Thoracic aorta (tissue), 2 donors: ENCODE measurements around the gene TLX3. TPM values are rescaled to one million over a fixed set of nuclear protein-coding genes. Genes with fewer than 3 reads are reported as not detected.

Experiments used
- ATAC-seq: fragments of 150-250 bp; one replicate; pipeline ENCODE4 v1.8.0; 2017; ENCODE audit warnings: low read depth; ENCODE audit not compliant: insufficient number of reproducible peaks, low FRiP score
- DNase-seq: peaks from one replicate; pipeline ENCODE4 v3.0.0-alpha.2; 2020; ENCODE audit warnings: low spot score
- H3K27ac ChIP-seq, 2 donors: fragments of 200-600 bp; sonication (generic); 1 replicate in 1 of 2; 2 replicates in 1 of 2; pipeline ENCODE4 v1.5.1; 2016; ENCODE audit warnings: mild to moderate bottlenecking in 2 of 2, moderate library complexity in 2 of 2
- H3K27me3 ChIP-seq: fragments of 200-600 bp; sonication (generic); replicated peaks from 2 replicates; pipeline ENCODE4 v1.6.0; 2016; ENCODE audit warnings: mild to moderate bottlenecking; ENCODE audit not compliant: insufficient read depth
- H3K36me3 ChIP-seq: fragments of 200-600 bp; sonication (generic); one replicate; pipeline ENCODE4 v1.5.1; 2016
- H3K4me1 ChIP-seq, 2 donors: fragments of 200-600 bp; sonication (generic); 1 replicate in 1 of 2; 2 replicates in 1 of 2; pipeline versions ENCODE4 v1.5.1 to v1.6.0; 2016; ENCODE audit warnings: low read depth in 2 of 2, mild to moderate bottlenecking in 1 of 2; ENCODE audit not compliant: control insufficient read depth in 1 of 2
- H3K4me3 ChIP-seq: fragments of 200-600 bp; sonication (generic); 2 replicates; pipeline ENCODE4 v1.5.1; 2016; ENCODE audit warnings: mild to moderate bottlenecking
- H3K9me3 ChIP-seq: fragments of 200-600 bp; sonication (generic); 2 replicates; pipeline ENCODE4 v1.5.1; 2016
- CTCF ChIP-seq: fragments of 200-600 bp; sonication (generic); IDR thresholded peaks from one replicate; pipeline ENCODE4 v1.5.1; 2019; ENCODE audit warnings: antibody characterized with exemption
- total RNA-seq, 2 donors: library from RNA; depleted of rRNA; stranded (reverse); fragments of >200 nt; gene quantifications; one replicate each; pipeline versions ENCODE4 v1.1.0 to v1.2.3, GENCODE V29; 2016

TLX3 gene
- total RNA-seq, 2 donors from 2014 or later: not detected

GRCh38 chr5:171316258-171317121 lies 7.4 kb downstream of the TLX3 start:
- no peak for ATAC-seq
- peaks cover 22 to 50% of the 10 kb centered on the region in 2 donors for H3K4me1 ChIP-seq
- H3K4me3 ChIP-seq: peak overlapping the region; percentile 30
- no peaks in the 10 kb centered on the region for H3K9me3 ChIP-seq
- peaks cover 17% of the 10 kb centered on the region for H3K27me3 ChIP-seq
- TF ChIP-seq CTCF: no peak
- no peak for DNase-seq
- no peak overlapping the region for H3K27ac ChIP-seq
- no peaks in the 10 kb centered on the region for H3K36me3 ChIP-seq

GRCh38 chr5:171317230-171317629 lies 8.2 kb downstream of the TLX3 start:
- Histone ChIP-seq H3K4me1 (peaks cover 15 to 43% of the 10 kb centered on the region in 2 donors), H3K27ac (no peak overlapping the region), H3K27me3 (peaks cover 17% of the 10 kb centered on the region), H3K4me3 (no peak overlapping the region), H3K9me3 (no peaks in the 10 kb centered on the region), H3K36me3 (no peaks in the 10 kb centered on the region)
- no peak for TF ChIP-seq CTCF
- no peak for DNase-seq
- no peak for ATAC-seq

GRCh38 chr5:171318026-171318425 lies 9.0 kb downstream of the TLX3 start:
- TF ChIP-seq CTCF: no peak
- Histone ChIP-seq H3K9me3 (no peaks in the 10 kb centered on the region), H3K27me3 (peaks cover 20% of the 10 kb centered on the region), H3K27ac (no peak overlapping the region), H3K4me1 (peaks cover 8 to 35% of the 10 kb centered on the region in 2 donors), H3K4me3 (no peak overlapping the region), H3K36me3 (no peaks in the 10 kb centered on the region)
- DNase-seq (no peak), ATAC-seq (no peak)

GRCh38 chr5:171321447-171321846 lies 12.4 kb downstream of the TLX3 start:
- Histone ChIP-seq H3K36me3 (no peaks in the 10 kb centered on the region), H3K9me3 (no peaks in the 10 kb centered on the region), H3K4me1 (peaks cover 5 to 7% of the 10 kb centered on the region in 2 donors), H3K27me3 (peaks cover 12% of the 10 kb centered on the region), H3K27ac (no peak overlapping the region), H3K4me3 (no peak overlapping the region)
- DNase-seq: no peak
- ATAC-seq: no peak
- TF ChIP-seq CTCF: no peak

GRCh38 chr5:171322527-171322926 lies 13.5 kb downstream of the TLX3 start:
- Histone ChIP-seq H3K9me3 (no peaks in the 10 kb centered on the region), H3K27me3 (peaks cover 12% of the 10 kb centered on the region), H3K27ac (no peak overlapping the region), H3K4me1 (no peaks in the 10 kb centered on the region), H3K36me3 (no peaks in the 10 kb centered on the region), H3K4me3 (no peak overlapping the region)
- DNase-seq (no peak), ATAC-seq (no peak)
- no peak for TF ChIP-seq CTCF
